Neutrophil (primary cell): ENCODE measurements around the gene GTPBP1.

ENCODE experiments used
- H3K27ac ChIP-seq: fragments of 200-600 bp; sonication (generic); 2 replicates; pipeline ENCODE4 v1.5.1; 2016; ENCODE audit warnings: mild to moderate bottlenecking, moderate library complexity
- H3K27me3 ChIP-seq: fragments of 200-600 bp; sonication (generic); 2 replicates; pipeline ENCODE4 v1.6.0; 2016; ENCODE audit warnings: mild to moderate bottlenecking
- H3K36me3 ChIP-seq: fragments of 200-600 bp; sonication (generic); 2 replicates; pipeline ENCODE4 v1.5.1; 2017
- H3K4me1 ChIP-seq, 2 experiments: fragments of 200-600 bp in 1 of 2; sonication (generic) in 1 of 2; 1 replicate in 1 of 2; 2 replicates in 1 of 2; pipeline versions ENCODE4 v1.5.1 to v1.6.1; 2013 to 2016; ENCODE audit warnings: low read depth in 1 of 2, low read length in 1 of 2, mild to moderate bottlenecking in 1 of 2, moderate library complexity in 1 of 2; ENCODE audit not compliant: control insufficient read depth in 1 of 2, insufficient read depth in 1 of 2
- H3K4me3 ChIP-seq, 2 experiments: fragments of 200-600 bp in 1 of 2; sonication (generic) in 1 of 2; 1 replicate in 1 of 2; 2 replicates in 1 of 2; pipeline ENCODE4 v1.5.1; 2013 to 2016; ENCODE audit warnings: low read depth in 1 of 2, low read length in 1 of 2, mild to moderate bottlenecking in 1 of 2, moderate library complexity in 1 of 2
- H3K9me3 ChIP-seq: fragments of 200-600 bp; sonication (generic); 2 replicates; pipeline ENCODE4 v1.5.1; 2016
- CTCF ChIP-seq: fragments of 200-600 bp; sonication (generic); IDR thresholded peaks from 2 replicates; pipeline ENCODE4 v1.5.1; 2016; ENCODE audit warnings: antibody characterized with exemption

GTPBP1 gene

GRCh38 chr22:38731703-38732161, 26.0 kb downstream of the GTPBP1 start:
- Histone ChIP-seq H3K27me3 (no peaks in the 10 kb centered on the region), H3K9me3 (no peaks in the 10 kb centered on the region), H3K36me3 (peaks cover 100% of the 10 kb centered on the region), H3K4me3 (no peak overlapping the region), H3K4me1 (peaks cover 11 to 12% of the 10 kb centered on the region in 2 experiments), H3K27ac (peak overlapping the region; percentile 79)
- TF ChIP-seq CTCF = no peak

GRCh38 chr22:38732251-38732815, 26.6 kb downstream of the GTPBP1 start:
- Histone ChIP-seq H3K27me3 (no peaks in the 10 kb centered on the region), H3K9me3 (no peaks in the 10 kb centered on the region), H3K4me1 (peaks cover 11 to 12% of the 10 kb centered on the region in 2 experiments), H3K36me3 (peaks cover 100% of the 10 kb centered on the region), H3K27ac (peak overlapping the region; percentile 79), H3K4me3 (no peak overlapping the region)
- TF ChIP-seq CTCF = no peak

- Histone ChIP-seq H3K36me3 (peaks cover 100% of the 10 kb centered on the region), H3K9me3 (no peaks in the 10 kb centered on the region), H3K27me3 (no peaks in the 10 kb centered on the region), H3K4me3 (no peak overlapping the region), H3K4me1 (peaks cover 11 to 12% of the 10 kb centered on the region in 2 experiments), H3K27ac (peak overlapping the region; percentile 79)
- TF ChIP-seq CTCF = peak; percentile 68
Observed at GRCh38 chr22:38733329-38733723, 27.6 kb downstream of the GTPBP1 start.

GRCh38 chr22:38733724-38734381, 28.1 kb downstream of the GTPBP1 start:
- peaks cover 11 to 12% of the 10 kb centered on the region in 2 experiments for H3K4me1 ChIP-seq
- H3K27ac ChIP-seq = peak overlapping the region; percentile 79
- H3K4me3 ChIP-seq = no peak overlapping the region
- peaks cover 100% of the 10 kb centered on the region for H3K36me3 ChIP-seq
- no peaks in the 10 kb centered on the region for H3K27me3 ChIP-seq
- H3K9me3 ChIP-seq = no peaks in the 10 kb centered on the region
- TF ChIP-seq CTCF = no peak

GRCh38 chr22:38734421-38735100, 28.8 kb downstream of the GTPBP1 start:
- no peaks in the 10 kb centered on the region for H3K9me3 ChIP-seq
- H3K27ac ChIP-seq = peak overlapping the region; percentile 79
- TF ChIP-seq CTCF = no peak
- H3K27me3 ChIP-seq = no peaks in the 10 kb centered on the region
- H3K36me3 ChIP-seq = peaks cover 100% of the 10 kb centered on the region
- H3K4me3 ChIP-seq = no peak overlapping the region
- H3K4me1 ChIP-seq = peaks cover 11 to 12% of the 10 kb centered on the region in 2 experiments
